DND-41 (cell line): ENCODE measurements around the gene PNO1.

ENCODE experiments used
- CTCF ChIP-seq: IDR thresholded peaks from 2 replicates; pipeline ENCODE4 v1.5.1; 2012; ENCODE audit warnings: borderline replicate concordance, low read length, moderate library complexity, mild to moderate bottlenecking; ENCODE audit not compliant: poor library complexity, severe bottlenecking; ENCODE audit errors: extremely low read depth
- EZH2 ChIP-seq: IDR thresholded peaks from 3 replicates; pipeline ENCODE4 v1.6.1; 2012; ENCODE audit warnings: borderline replicate concordance, low read depth, mild to moderate bottlenecking, moderate library complexity, low read length, inconsistent platforms; ENCODE audit not compliant: severe bottlenecking

GRCh38 chr2:68223419-68223818, 65.7 kb downstream of the PNO1 start:
- TF ChIP-seq CTCF (no peak), EZH2 (no peak)
